SKM-1 (cell line): ENCODE data around the gene C9orf43.

ENCODE experiments used
- DNase-seq: peaks from one replicate; lab custom pipeline; 2025; ENCODE audit not compliant: unreplicated experiment; lab: John Stamatoyannopoulos, UW

C9orf43 gene

GRCh38 chr9:113464286-113464660 is 53.7 kb downstream of the C9orf43 start:
- no peak for DNase-seq

DNA sequence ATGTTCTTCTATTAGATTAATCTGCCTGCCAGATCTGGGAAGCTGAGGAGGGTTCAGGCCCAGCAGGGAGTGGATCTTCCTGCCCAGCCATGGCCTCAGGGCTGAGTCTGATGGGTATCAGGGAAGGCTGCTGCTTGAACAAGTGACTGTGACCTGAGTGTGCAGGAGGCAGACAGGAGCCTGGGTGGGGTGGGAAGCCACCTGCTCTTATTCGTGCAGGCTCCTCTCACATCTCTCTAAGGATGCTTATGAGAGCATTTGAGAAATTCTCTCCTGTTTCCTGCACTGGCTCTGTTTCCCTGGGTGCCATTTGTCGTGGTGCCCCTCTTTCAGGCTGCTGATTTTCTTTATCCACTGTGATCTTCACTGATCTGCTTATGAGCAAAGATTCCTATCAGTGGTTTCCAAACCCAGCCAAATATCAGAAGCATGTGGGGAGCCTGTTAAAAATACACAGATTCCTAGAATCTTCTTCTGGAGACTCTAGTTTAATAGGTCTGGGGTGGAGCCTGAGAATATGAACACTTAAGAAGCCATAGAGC is 55.1 kb downstream of the C9orf43 start:
- DNase-seq: no peak

GRCh38 chr9:113467183-113467582 is 56.6 kb downstream of the C9orf43 start:
- no peak for DNase-seq

DNA sequence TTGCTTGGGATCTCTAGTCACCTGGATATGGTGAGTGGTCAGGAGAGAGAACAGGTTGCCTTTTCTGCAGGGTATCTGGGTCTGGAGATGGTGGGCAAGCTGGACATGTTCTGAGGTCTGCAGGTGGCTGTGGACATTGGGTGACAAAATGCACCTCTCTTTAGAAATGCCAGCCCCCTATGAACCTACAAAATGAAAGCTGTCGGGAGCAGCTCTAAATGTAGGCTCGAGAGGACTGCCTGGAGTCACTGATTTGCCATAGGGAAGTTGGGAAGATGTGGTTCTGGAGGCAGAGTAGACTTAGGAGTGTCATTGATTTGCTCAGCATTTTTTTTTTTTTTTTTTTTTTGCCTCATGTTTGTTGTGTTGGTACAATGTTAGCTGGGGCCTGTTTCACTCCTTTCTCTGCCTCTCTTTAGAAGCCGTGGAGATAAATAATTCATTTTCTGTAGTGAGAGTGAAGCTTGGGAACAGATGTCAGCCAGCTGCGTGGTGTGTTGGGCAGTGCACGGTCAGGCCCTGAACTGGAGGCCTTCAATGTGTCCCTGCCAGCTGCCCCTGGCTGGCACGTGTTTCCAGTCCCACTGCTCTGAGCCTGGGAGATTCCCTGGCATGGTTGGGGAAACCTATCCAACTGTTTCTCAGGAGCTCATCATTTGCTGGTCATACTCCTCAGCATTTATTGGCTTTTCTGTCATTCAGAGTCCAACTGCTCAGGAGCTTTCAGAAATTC is 58.3 kb downstream of the C9orf43 start:
- no peak for DNase-seq

GRCh38 chr9:113471143-113471542 is 60.6 kb downstream of the C9orf43 start:
- no peak for DNase-seq

DNA sequence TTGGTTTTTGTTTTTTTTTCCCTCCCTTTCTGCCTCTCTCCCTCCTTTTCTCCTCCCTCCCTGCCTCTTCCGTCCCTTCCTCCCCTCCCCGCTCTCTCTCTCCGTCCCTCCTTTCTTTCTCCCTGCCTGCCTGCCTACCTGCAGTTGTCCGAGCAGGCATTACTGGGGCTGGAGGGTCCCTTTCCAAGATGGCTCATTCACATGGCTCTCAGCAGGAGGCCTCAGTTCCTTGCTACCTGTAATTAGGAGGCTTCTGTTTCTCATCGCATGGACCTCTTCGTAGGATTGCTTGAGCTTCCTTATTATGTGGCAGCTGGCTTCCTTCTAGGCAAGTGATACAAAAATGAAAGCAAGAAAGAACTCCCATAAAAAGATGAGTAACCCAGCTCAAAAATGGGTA is 61.0 kb downstream of the C9orf43 start:
- no peak for DNase-seq

DNA sequence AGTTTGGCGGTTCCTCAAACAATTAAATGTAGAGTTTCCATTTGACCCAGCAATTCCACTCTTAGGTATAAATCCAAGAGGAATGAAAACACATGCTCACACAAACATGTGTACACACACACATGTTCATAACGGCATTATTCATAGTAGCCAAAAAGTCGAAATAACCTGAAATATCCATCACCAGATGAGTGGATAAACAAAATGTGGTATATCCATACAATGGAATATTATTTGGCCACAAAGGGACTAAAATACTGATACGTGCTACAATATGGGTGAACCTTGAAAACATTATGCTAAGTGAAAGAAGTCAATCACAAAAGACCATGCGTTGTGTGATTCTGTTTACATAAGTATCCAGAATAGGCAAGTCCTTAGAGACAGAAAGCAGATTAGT is 61.7 kb downstream of the C9orf43 start:
- no peak for DNase-seq

DNA sequence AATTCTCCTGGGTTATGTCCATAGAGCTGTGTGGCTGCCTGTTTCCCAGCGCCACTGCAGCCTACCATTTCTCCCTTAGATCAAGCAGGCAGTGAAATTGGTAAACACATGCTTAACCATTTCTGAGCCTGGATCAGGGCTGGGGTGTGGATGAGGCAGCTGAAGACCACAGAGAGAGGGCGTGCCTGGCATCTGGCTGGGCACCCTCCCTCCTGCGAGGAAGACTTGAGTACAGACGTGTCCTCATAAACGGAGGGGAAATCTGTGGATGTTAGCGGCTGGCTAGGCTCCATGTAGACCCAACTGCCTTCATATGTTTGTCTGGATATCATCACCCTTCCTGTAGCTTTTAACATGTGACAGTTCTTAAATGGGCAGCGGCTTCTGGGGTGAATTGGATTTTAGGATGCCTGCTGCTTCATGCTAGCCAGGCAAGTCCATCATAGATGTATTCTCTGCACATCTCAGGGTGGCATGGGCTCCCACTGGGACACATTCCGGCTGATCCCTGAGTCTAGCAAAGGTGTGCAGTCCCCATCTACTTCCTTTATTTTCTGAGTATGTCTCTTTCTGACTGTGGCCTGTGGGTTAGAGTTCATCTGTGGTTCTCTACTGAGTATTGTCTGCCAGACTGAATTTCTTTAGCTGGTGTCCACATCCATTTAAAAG is 63.9 kb downstream of the C9orf43 start:
- no peak for DNase-seq

DNA sequence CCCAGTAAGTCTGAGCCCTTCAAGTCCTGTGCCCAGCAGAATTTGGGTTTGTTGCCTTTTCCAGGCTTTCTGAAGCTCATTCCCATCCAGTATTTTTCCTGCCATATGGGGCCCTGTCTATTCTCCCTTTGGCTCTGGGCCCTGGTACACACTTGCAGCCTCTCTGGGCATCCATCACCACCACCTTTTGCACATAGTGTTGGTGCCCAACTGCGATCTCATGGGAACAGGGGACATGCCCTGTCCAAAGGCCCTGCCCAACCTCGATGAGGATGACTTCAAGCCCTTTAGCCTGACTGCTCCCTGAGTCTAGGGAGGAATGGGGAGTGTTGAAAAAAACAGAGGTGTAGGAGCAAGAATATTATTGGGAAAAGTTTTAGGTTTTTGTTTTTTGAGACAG is 64.5 kb downstream of the C9orf43 start:
- no peak for DNase-seq

DNA sequence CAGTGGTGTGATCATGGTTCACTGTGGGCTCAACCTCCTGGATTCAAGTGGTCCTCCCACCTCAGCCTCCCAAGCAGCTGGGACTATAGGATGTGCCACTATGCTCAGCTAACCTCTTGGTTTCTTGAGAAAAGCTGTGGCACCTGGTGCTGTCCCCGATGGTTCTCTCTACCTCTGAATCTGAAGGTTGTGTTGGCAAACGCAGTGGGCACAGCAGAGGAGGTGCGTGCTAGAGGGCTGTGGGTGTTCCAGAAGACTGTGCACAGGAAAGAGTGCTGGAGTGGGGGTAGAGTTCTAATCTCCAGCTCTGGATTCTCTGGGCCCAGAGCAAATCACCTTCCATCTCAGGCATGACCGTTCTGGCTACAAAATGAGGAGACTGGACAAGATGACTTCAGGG is 65.4 kb downstream of the C9orf43 start:
- DNase-seq: no peak

GRCh38 chr9:113476511-113476916 is 66.0 kb downstream of the C9orf43 start:
- DNase-seq: no peak

DNA sequence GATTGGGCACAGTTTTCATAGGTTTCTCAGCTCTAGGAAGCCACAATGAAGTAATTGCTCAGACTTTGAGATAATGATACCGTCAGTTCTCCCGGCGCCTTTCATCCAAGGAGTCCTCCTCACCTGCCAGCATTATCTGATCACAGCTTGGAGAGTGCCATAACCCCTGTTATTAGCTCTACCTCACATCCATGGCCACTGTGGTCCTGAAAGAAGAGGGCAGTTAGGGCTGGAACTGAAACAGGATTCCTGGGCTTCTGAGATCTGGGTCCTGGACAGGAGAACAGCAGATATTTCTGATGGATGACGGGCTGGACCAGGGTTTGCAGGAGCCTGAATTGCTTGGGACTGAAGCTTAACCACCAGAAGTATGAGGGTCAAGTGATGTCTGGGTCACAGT is 66.5 kb downstream of the C9orf43 start:
- no peak for DNase-seq

DNA sequence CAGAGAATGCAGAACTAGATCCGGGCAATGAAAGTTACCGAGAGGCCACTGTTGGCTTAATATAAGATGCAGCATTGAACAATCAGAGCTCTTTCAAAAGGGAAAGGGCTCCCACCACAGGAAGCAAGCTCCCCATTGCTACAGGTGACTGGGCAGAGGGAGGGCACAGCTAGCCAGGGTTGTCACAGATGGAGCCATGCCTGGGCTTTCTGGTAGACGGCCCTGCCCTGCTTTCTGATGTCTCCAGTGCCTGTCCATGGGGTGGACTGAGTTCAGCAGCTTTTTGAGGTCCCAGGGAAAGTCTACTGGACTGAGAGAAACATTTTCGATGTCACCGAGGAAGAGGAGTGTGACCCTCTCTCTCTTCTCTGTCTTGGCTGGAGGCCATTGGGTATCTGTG is 67.1 kb downstream of the C9orf43 start:
- DNase-seq: no peak

DNA sequence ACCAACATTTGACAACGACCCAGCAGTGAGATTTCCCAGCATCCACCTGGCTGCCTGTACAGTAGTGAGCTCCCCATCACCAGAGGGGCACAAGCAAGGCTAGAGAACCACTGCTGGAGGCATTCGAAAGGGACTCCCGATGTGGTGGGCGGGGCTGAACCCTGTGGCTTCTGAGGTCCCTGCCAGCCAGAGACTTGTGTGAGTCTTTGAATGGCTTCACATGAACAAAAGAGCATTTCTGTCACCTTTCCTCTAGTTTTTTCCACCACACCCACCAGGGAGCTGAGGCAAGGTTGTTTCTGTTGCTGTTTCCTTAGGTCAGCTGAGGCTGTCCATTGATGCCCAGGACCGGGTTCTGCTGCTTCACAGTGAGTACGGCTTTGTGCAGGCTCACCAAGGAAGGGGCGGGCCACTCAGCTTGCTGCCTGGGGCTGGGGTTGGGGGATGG is 68.7 kb downstream of the C9orf43 start:
- no peak for DNase-seq
